HCT116 (cell line): ENCODE results near the gene COA1. TPM values are rescaled to one million over a fixed set of nuclear protein-coding genes. Genes with fewer than 3 reads are reported as not detected.

Experiments used
- ATAC-seq: fragments of 200-7000 bp; cut with Tn5 transposase; 2 replicates; pipeline ENCODE4 v1.9.1; 2020; ENCODE audit warnings: mild to moderate bottlenecking, moderate library complexity
- BruUV-seq: library from RNA; stranded (reverse); fragments of 400-500 nt; replicated peaks from 2 replicates; lab custom pipeline; 2021; lab: Mats Ljungman, UMichigan
- CTCF ChIA-PET: fragments of 300-600 bp; sonication (Branson Sonifier 250); formaldehyde crosslinking; loops from one replicate; lab custom pipeline; 2021; ENCODE audit warnings: antibody characterized with exemption; lab: Charles Lee
- POLR2A ChIA-PET: fragments of 300-600, 350-600 bp; sonication (Branson Sonifier 250); formaldehyde crosslinking; loops from one replicate; lab custom pipeline; 2021; ENCODE audit warnings: antibody characterized with exemption; lab: Charles Lee
- RAD21 ChIA-PET, 2 experiments: fragments of 300-600 bp; sonication (Branson Sonifier 250); formaldehyde crosslinking; loops; one replicate each; lab custom pipeline; 2023; ENCODE audit warnings: low total read pairs in 2 of 2; ENCODE audit not compliant: uncharacterized antibody in 2 of 2, unreplicated experiment in 2 of 2, low non-redundant PET in 1 of 2; lab: Charles Lee
- DNase-seq: peaks from one replicate; pipeline ENCODE4 v3.0.0-alpha.2; 2010; ENCODE audit warnings: low read depth, low spot score
- H2AFZ ChIP-seq: fragments of 200-600 bp; shearing (Covaris generic), sonication (generic); 2 replicates; pipeline ENCODE4 v1.6.1; 2017; ENCODE audit warnings: low read depth, mixed run types, mixed read lengths, antibody characterized with exemption, low read length; ENCODE audit not compliant: poor library complexity, severe bottlenecking
- H3K27ac ChIP-seq: 2 replicates; pipeline ENCODE4 v1.5.1; 2012; ENCODE audit warnings: low read depth, low read length
- H3K27me3 ChIP-seq: fragments of 200-600 bp; sonication (generic); 2 replicates; pipeline ENCODE4 v1.6.1; 2016; ENCODE audit warnings: mixed run types, low read length, mixed read lengths; ENCODE audit not compliant: insufficient read depth
- H3K36me3 ChIP-seq, 2 experiments: fragments of 200-500 bp in 1 of 2; fragments of 200-600 bp in 1 of 2; sonication (Bioruptor generic) in 1 of 2; sonication (generic) in 1 of 2; 2 replicates each; pipeline versions ENCODE4 v1.5.1 to v1.6.1; 2014 to 2016; ENCODE audit warnings: low read length in 2 of 2, inconsistent platforms in 1 of 2, mixed read lengths in 1 of 2, mixed run types in 1 of 2; ENCODE audit not compliant: insufficient read depth in 2 of 2, control insufficient read depth in 1 of 2
- H3K4me1 ChIP-seq, 2 experiments: fragments of 200-600 bp in 1 of 2; sonication (generic) in 1 of 2; 2 replicates each; pipeline versions ENCODE4 v1.5.1 to v1.6.1; 2012 to 2017; ENCODE audit warnings: low read length in 2 of 2, inconsistent platforms in 1 of 2, mild to moderate bottlenecking in 1 of 2, mixed read lengths in 1 of 2, mixed run types in 1 of 2, moderate library complexity in 1 of 2; ENCODE audit not compliant: insufficient read depth in 2 of 2, control insufficient read depth in 1 of 2
- H3K4me2 ChIP-seq: fragments of 200-600 bp; sonication (generic); 2 replicates; pipeline ENCODE4 v1.6.1; 2017; ENCODE audit warnings: mixed run types, low read length, mixed read lengths
- H3K4me3 ChIP-seq, 2 experiments: fragments of 200-600 bp in 1 of 2; sonication (generic) in 1 of 2; replicated peaks in 1 of 2; 2 replicates each; pipeline ENCODE4 v1.5.1; 2011 to 2016; ENCODE audit warnings: low read length in 2 of 2, control low read depth in 1 of 2, low read depth in 1 of 2, mild to moderate bottlenecking in 1 of 2, mixed read lengths in 1 of 2, mixed run types in 1 of 2
- H3K79me2 ChIP-seq: fragments of 200-600 bp; sonication (generic); 2 replicates; pipeline ENCODE4 v1.6.1; 2017; ENCODE audit warnings: mild to moderate bottlenecking, mixed run types, low read length, moderate library complexity, mixed read lengths; ENCODE audit not compliant: insufficient read depth
- H3K9ac ChIP-seq: fragments of 200-600 bp; sonication (generic); 2 replicates; pipeline ENCODE4 v1.6.1; 2016; ENCODE audit warnings: low read length, mixed read lengths
- H3K9me2 ChIP-seq: fragments of 200-600 bp; sonication (generic), shearing (Covaris generic); 2 replicates; pipeline ENCODE4 v1.6.1; 2017; ENCODE audit warnings: mixed run types, mild to moderate bottlenecking, moderate library complexity; ENCODE audit not compliant: insufficient read depth
- H3K9me3 ChIP-seq, 2 experiments: fragments of 200-500 bp in 1 of 2; fragments of 200-600 bp in 1 of 2; sonication (Bioruptor generic) in 1 of 2; sonication (generic) in 1 of 2; 2 replicates each; pipeline ENCODE4 v1.6.1; 2014 to 2017; ENCODE audit warnings: low read length in 2 of 2, mixed read lengths in 2 of 2, inconsistent platforms in 1 of 2, low read depth in 1 of 2, mild to moderate bottlenecking in 1 of 2, mixed run types in 1 of 2, moderate library complexity in 1 of 2; ENCODE audit not compliant: control insufficient read depth in 1 of 2, insufficient read depth in 1 of 2
- H4K20me1 ChIP-seq: fragments of 200-600 bp; sonication (generic), shearing (Covaris generic); 2 replicates; pipeline ENCODE4 v1.6.1; 2017; ENCODE audit warnings: mixed run types, mild to moderate bottlenecking, moderate library complexity; ENCODE audit not compliant: insufficient read depth
- ATF3 ChIP-seq: IDR thresholded peaks from 2 replicates; pipeline ENCODE4 v1.6.1; 2012
- CBX3 ChIP-seq: IDR thresholded peaks from 2 replicates; pipeline ENCODE4 v1.6.1; 2012; ENCODE audit warnings: low read depth
- CEBPB ChIP-seq: IDR thresholded peaks from 2 replicates; pipeline ENCODE4 v1.6.1; 2012; ENCODE audit warnings: low read depth
- CTCF ChIP-seq, 3 experiments: fragments of 200-600 bp in 1 of 3; sonication (generic) in 1 of 3; IDR thresholded peaks in 2 of 3; conservative IDR thresholded peaks in 1 of 3; 2 replicates each; pipeline ENCODE4 v1.5.1; 2012 to 2017; ENCODE audit warnings: low read depth in 2 of 3, low read length in 2 of 3, antibody characterized with exemption in 1 of 3, borderline replicate concordance in 1 of 3, control low read depth in 1 of 3, mild to moderate bottlenecking in 1 of 3, mixed read lengths in 1 of 3, mixed run types in 1 of 3, moderate library complexity in 1 of 3; ENCODE audit not compliant: insufficient read depth in 1 of 3
- EZH2phosphoT487 ChIP-seq: fragments of 200-600 bp; IDR thresholded peaks from 2 replicates; pipeline ENCODE4 v1.6.1; 2018; ENCODE audit warnings: antibody characterized with exemption, borderline replicate concordance
- JUND ChIP-seq: IDR thresholded peaks from 2 replicates; pipeline ENCODE4 v1.6.1; 2012
- MAX ChIP-seq: IDR thresholded peaks from 2 replicates; pipeline ENCODE4 v1.6.1; 2012
- POLR2AphosphoS5 ChIP-seq: IDR thresholded peaks from 2 replicates; pipeline ENCODE4 v1.6.1; 2011; ENCODE audit warnings: mild to moderate bottlenecking, low read depth, low read length, moderate library complexity
- RAD21 ChIP-seq: IDR thresholded peaks from 2 replicates; pipeline ENCODE4 v1.6.1; 2012; ENCODE audit warnings: low read depth, mild to moderate bottlenecking
- REST ChIP-seq: IDR thresholded peaks from 2 replicates; pipeline ENCODE4 v1.6.1; 2012; ENCODE audit warnings: low read depth
- SP1 ChIP-seq: IDR thresholded peaks from 2 replicates; pipeline ENCODE4 v1.6.1; 2012; ENCODE audit warnings: low read depth
- SRF ChIP-seq: IDR thresholded peaks from 2 replicates; pipeline ENCODE4 v1.6.1; 2012; ENCODE audit warnings: low read depth
- TCF7L2 ChIP-seq: IDR thresholded peaks from 2 replicates; pipeline ENCODE4 v1.7.0; 2011; ENCODE audit warnings: borderline replicate concordance, inconsistent platforms; ENCODE audit not compliant: insufficient read depth, insufficient read length; ENCODE audit errors: extremely low read depth
- ZNF274 ChIP-seq: fragments of 200-500 bp; sonication (Bioruptor generic); IDR thresholded peaks from 2 replicates; pipeline ENCODE4 v1.6.1; 2014; ENCODE audit warnings: mild to moderate bottlenecking, low read depth, low read length, inconsistent platforms
- intact Hi-C: fragments of 100-400 bp; cut with micrococcal nuclease; formaldehyde crosslinking; loops from 2 replicates; pipeline ENCODE4 v1.10.0; 2022
- total RNA-seq: library from RNA; stranded (reverse); gene quantifications from one replicate; pipeline ENCODE4 v1.2.1, GENCODE V29; 2021; ENCODE audit not compliant: unreplicated experiment

Gene COA1
- total RNA-seq, 1 experiment from 2014 or later: 78.5 TPM

- peaks cover 79% of the 10 kb centered on the region for H3K79me2 ChIP-seq
- H3K27ac ChIP-seq: no peak overlapping the region
- no peaks in the 10 kb centered on the region for H3K27me3 ChIP-seq
- BruUV-seq: no TSS peak
- POLR2A ChIA-PET: no interaction called here
- no peak overlapping the region for H3K4me3 ChIP-seq
- DNase-seq: no peak
- no peak for TF ChIP-seq JUND
- ATAC-seq: no peak
- intact Hi-C loops: loop anchor here (10.0 kb wide), 1 partner anchor 792 kb away; the partner anchor contains the start of genes MRPL32 and PSMA2
- RAD21 ChIA-PET: no interaction called here
- no peaks in the 10 kb centered on the region for H3K36me3 ChIP-seq
- no peaks in the 10 kb centered on the region for H3K9me2 ChIP-seq
- no peak overlapping the region for H3K4me2 ChIP-seq
- no peak overlapping the region for H3K9ac ChIP-seq
- peaks cover 16% of the 10 kb centered on the region; the same call in 1 of the 2 replicates for H4K20me1 ChIP-seq
- H3K9me3 ChIP-seq: no peaks in the 10 kb centered on the region
- CTCF ChIA-PET: interaction anchor here (1.5 kb wide), 1 partner anchor 27 kb away, joined by 3 read pairs; no protein-coding TSS in a partner anchor
- peaks cover 5 to 11% of the 10 kb centered on the region in 2 experiments; a peak in 3 of 4 replicates for H3K4me1 ChIP-seq
- no peak overlapping the region for H2AFZ ChIP-seq
Measured at GRCh38 chr7:43727003-43727402, 2.3 kb downstream of the COA1 start.

- Histone ChIP-seq H4K20me1 (peaks cover 19% of the 10 kb centered on the region; the same call in 1 of the 2 replicates), H3K36me3 (no peaks in the 10 kb centered on the region), H3K27ac (no peak overlapping the region), H3K27me3 (no peaks in the 10 kb centered on the region), H3K4me2 (no peak overlapping the region), H2AFZ (no peak overlapping the region), H3K9ac (no peak overlapping the region), H3K4me1 (peaks cover 5 to 11% of the 10 kb centered on the region in 2 experiments; a peak in 3 of 4 replicates), H3K79me2 (peaks cover 84% of the 10 kb centered on the region), H3K9me3 (no peaks in the 10 kb centered on the region), H3K4me3 (no peak overlapping the region), H3K9me2 (no peaks in the 10 kb centered on the region)
- no peak for DNase-seq
- BruUV-seq: no TSS peak
- intact Hi-C loops: loop anchor here (10.0 kb wide), 1 partner anchor 792 kb away; the partner anchor contains the start of genes MRPL32 and PSMA2
- ChIA-PET POLR2A (no interaction called here), CTCF (interaction anchor here (1.5 kb wide), 1 partner anchor 26 kb away, joined by 3 read pairs; no protein-coding TSS in a partner anchor), RAD21 (no interaction called here)
- ATAC-seq: no peak
- TF ChIP-seq MAX: no peak
- TF ChIP-seq EZH2phosphoT487: no peak
- no peak for TF ChIP-seq SRF
- TF ChIP-seq CTCF (IDR thresholded peaks at IDR 0.05 in 2 of 3, conservative IDR thresholded peaks at IDR 0.05 in 1 of 3; ENCODE audit: borderline replicate concordance in 1 of 3, insufficient read depth in 1 of 3, low read depth in 2 of 3, low read length in 2 of 3): no peak
- no peak for TF ChIP-seq CBX3
- TF ChIP-seq REST: no peak
- TF ChIP-seq ZNF274: no peak
- TF ChIP-seq RAD21: no peak
- TF ChIP-seq ATF3: no peak
- no peak for TF ChIP-seq CEBPB
- no peak for TF ChIP-seq TCF7L2
- no peak for TF ChIP-seq JUND
- no peak for TF ChIP-seq SP1
- TF ChIP-seq POLR2AphosphoS5: no peak
Measured at GRCh38 chr7:43726466-43726865, 2.9 kb downstream of the COA1 start.
